T-helper 17 cell (primary cell): ENCODE results near the gene FRMD5. TPM values are rescaled to one million over a fixed set of nuclear protein-coding genes. Genes with fewer than 3 reads are reported as not detected.

Experiments
- ATAC-seq: fragments of 150-1000 bp; cut with Tn5 transposase; 2 replicates; pipeline ENCODE4 v1.10.0; 2021; ENCODE audit warnings: mild to moderate bottlenecking, moderate library complexity
- DNase-seq, 3 donors: peaks; one replicate each; pipeline versions ENCODE4 v3.0.0 to v3.0.0-alpha.2; 2020 to 2021
- H3K9me3 ChIP-seq: one replicate; pipeline ENCODE4 v1.7.0; 2013; ENCODE audit warnings: low read length, mild to moderate bottlenecking; ENCODE audit not compliant: control insufficient read depth, poor library complexity, severe bottlenecking
- H3K27ac Mint-ChIP-seq: one replicate; pipeline ENCODE4 v1.8.0; 2022; ENCODE audit warnings: mild to moderate bottlenecking, moderate library complexity, mixed read lengths
- H3K27me3 Mint-ChIP-seq: one replicate; pipeline ENCODE4 v1.8.0; 2022; ENCODE audit warnings: mixed read lengths
- H3K36me3 Mint-ChIP-seq: one replicate; pipeline ENCODE4 v1.8.0; 2022; ENCODE audit warnings: low read depth, mixed read lengths
- H3K4me1 Mint-ChIP-seq: one replicate; pipeline ENCODE4 v1.8.0; 2022; ENCODE audit warnings: mild to moderate bottlenecking, mixed read lengths
- H3K4me3 Mint-ChIP-seq: one replicate; pipeline ENCODE4 v1.8.0; 2022; ENCODE audit warnings: mild to moderate bottlenecking, moderate library complexity, mixed read lengths
- total RNA-seq, 4 donors: library from RNA in 2 of 4; stranded (reverse) in 2 of 4; gene quantifications; one replicate each; pipeline ENCODE4 v1.2.3 and lab custom pipeline; 2022 to 2026

FRMD5 gene
- total RNA-seq, 2 donors from 2014 or later: not detected

- H3K27ac Mint-ChIP-seq: no peak overlapping the region
- DNase-seq (no peak), ATAC-seq (no peak)
- peaks cover 2% of the 10 kb centered on the region for H3K36me3 Mint-ChIP-seq
- H3K4me1 Mint-ChIP-seq: peaks cover 5% of the 10 kb centered on the region
- H3K9me3 ChIP-seq: no peaks in the 10 kb centered on the region
- no peaks in the 10 kb centered on the region for H3K27me3 Mint-ChIP-seq
- no peak overlapping the region for H3K4me3 Mint-ChIP-seq
Measured at GRCh38 chr15:43889042-43889441, 306.0 kb downstream of the FRMD5 start.

GRCh38 chr15:43887901-43888300 lies 307.2 kb downstream of the FRMD5 start:
- Mint-ChIP-seq H3K27ac (peak overlapping the region; percentile 29), H3K27me3 (no peaks in the 10 kb centered on the region), H3K4me3 (no peak overlapping the region), H3K4me1 (peaks cover 3% of the 10 kb centered on the region), H3K36me3 (peaks cover 2% of the 10 kb centered on the region)
- DNase-seq (no peak), ATAC-seq (no peak)
- H3K9me3 ChIP-seq: no peaks in the 10 kb centered on the region

- Mint-ChIP-seq H3K4me1 (peaks cover 3% of the 10 kb centered on the region), H3K36me3 (peaks cover 2% of the 10 kb centered on the region), H3K4me3 (no peak overlapping the region), H3K27me3 (no peaks in the 10 kb centered on the region), H3K27ac (no peak overlapping the region)
- no peaks in the 10 kb centered on the region for H3K9me3 ChIP-seq
- ATAC-seq (no peak), DNase-seq (no peak)
Measured at GRCh38 chr15:43886558-43886957, 308.5 kb downstream of the FRMD5 start.

GRCh38 chr15:43883571-43883970 lies 311.5 kb downstream of the FRMD5 start:
- no peak for DNase-seq
- Mint-ChIP-seq H3K4me1 (no peaks in the 10 kb centered on the region), H3K27ac (no peak overlapping the region), H3K36me3 (no peaks in the 10 kb centered on the region), H3K4me3 (no peak overlapping the region), H3K27me3 (no peaks in the 10 kb centered on the region)
- ATAC-seq: no peak
- no peaks in the 10 kb centered on the region for H3K9me3 ChIP-seq

GRCh38 chr15:43881944-43882343 lies 313.1 kb downstream of the FRMD5 start:
- Mint-ChIP-seq H3K27ac (no peak overlapping the region), H3K27me3 (no peaks in the 10 kb centered on the region), H3K36me3 (no peaks in the 10 kb centered on the region), H3K4me3 (no peak overlapping the region), H3K4me1 (no peaks in the 10 kb centered on the region)
- ATAC-seq (no peak), DNase-seq (no peak)
- no peaks in the 10 kb centered on the region for H3K9me3 ChIP-seq

GRCh38 chr15:43881245-43881644 lies 313.8 kb downstream of the FRMD5 start:
- H3K9me3 ChIP-seq: no peaks in the 10 kb centered on the region
- Mint-ChIP-seq H3K36me3 (no peaks in the 10 kb centered on the region), H3K27ac (no peak overlapping the region), H3K4me3 (no peak overlapping the region), H3K27me3 (no peaks in the 10 kb centered on the region), H3K4me1 (no peaks in the 10 kb centered on the region)
- DNase-seq: no peak
- ATAC-seq: no peak

- Mint-ChIP-seq H3K4me1 (no peaks in the 10 kb centered on the region), H3K4me3 (no peak overlapping the region), H3K27ac (no peak overlapping the region), H3K27me3 (no peaks in the 10 kb centered on the region), H3K36me3 (no peaks in the 10 kb centered on the region)
- H3K9me3 ChIP-seq: no peaks in the 10 kb centered on the region
- no peak for ATAC-seq
- no peak for DNase-seq
Measured at GRCh38 chr15:43880406-43881194, 314.5 kb downstream of the FRMD5 start.

- Mint-ChIP-seq H3K4me3 (no peak overlapping the region), H3K36me3 (no peaks in the 10 kb centered on the region), H3K4me1 (no peaks in the 10 kb centered on the region), H3K27me3 (no peaks in the 10 kb centered on the region), H3K27ac (no peak overlapping the region)
- ATAC-seq (no peak), DNase-seq (no peak)
- no peaks in the 10 kb centered on the region for H3K9me3 ChIP-seq
Measured at GRCh38 chr15:43879386-43880355, 315.4 kb downstream of the FRMD5 start.

- no peaks in the 10 kb centered on the region for H3K27me3 Mint-ChIP-seq
- H3K4me1 Mint-ChIP-seq: no peaks in the 10 kb centered on the region
- H3K4me3 Mint-ChIP-seq: no peak overlapping the region
- DNase-seq: no peak
- no peaks in the 10 kb centered on the region for H3K9me3 ChIP-seq
- no peak overlapping the region for H3K27ac Mint-ChIP-seq
- ATAC-seq: no peak
- H3K36me3 Mint-ChIP-seq: no peaks in the 10 kb centered on the region
Measured at GRCh38 chr15:43878446-43878845, 316.6 kb downstream of the FRMD5 start.

- peaks cover under 1% of the 10 kb centered on the region for H3K4me1 Mint-ChIP-seq
- DNase-seq: no peak
- no peaks in the 10 kb centered on the region for H3K9me3 ChIP-seq
- no peak overlapping the region for H3K27ac Mint-ChIP-seq
- no peak for ATAC-seq
- H3K4me3 Mint-ChIP-seq: no peak overlapping the region
- no peaks in the 10 kb centered on the region for H3K36me3 Mint-ChIP-seq
- no peaks in the 10 kb centered on the region for H3K27me3 Mint-ChIP-seq
Measured at GRCh38 chr15:43877371-43877770, 317.7 kb downstream of the FRMD5 start.

- H3K4me3 Mint-ChIP-seq: no peak overlapping the region
- no peaks in the 10 kb centered on the region for H3K36me3 Mint-ChIP-seq
- DNase-seq: no peak
- peaks cover 2% of the 10 kb centered on the region for H3K4me1 Mint-ChIP-seq
- ATAC-seq: no peak
- no peak overlapping the region for H3K27ac Mint-ChIP-seq
- H3K9me3 ChIP-seq: no peaks in the 10 kb centered on the region
- H3K27me3 Mint-ChIP-seq: no peaks in the 10 kb centered on the region
Measured at GRCh38 chr15:43876872-43877271, 318.2 kb downstream of the FRMD5 start.

- Mint-ChIP-seq H3K27me3 (no peaks in the 10 kb centered on the region), H3K4me1 (peaks cover 7% of the 10 kb centered on the region), H3K4me3 (no peak overlapping the region), H3K36me3 (peaks cover 3% of the 10 kb centered on the region), H3K27ac (peak overlapping the region; percentile 72)
- ATAC-seq (no peak), DNase-seq (no peak)
- H3K9me3 ChIP-seq: no peaks in the 10 kb centered on the region
Measured at GRCh38 chr15:43873651-43874050, 321.4 kb downstream of the FRMD5 start.

- H3K9me3 ChIP-seq: no peaks in the 10 kb centered on the region
- no peak for DNase-seq
- Mint-ChIP-seq H3K36me3 (peaks cover 3% of the 10 kb centered on the region), H3K4me3 (no peak overlapping the region), H3K4me1 (peaks cover 7% of the 10 kb centered on the region), H3K27me3 (no peaks in the 10 kb centered on the region), H3K27ac (no peak overlapping the region)
- no peak for ATAC-seq
Measured at GRCh38 chr15:43872416-43873020, 322.6 kb downstream of the FRMD5 start.
